Measurements from ENCODE around the gene COL23A1.

- TF ChIP-seq CTCF (IDR thresholded peaks at IDR 0.05; ENCODE audit: low read depth, low read length): no peak
- no peak for TF ChIP-seq EZH2phosphoT487 (IDR thresholded peaks at IDR 0.05; ENCODE audit: low read depth)
Measured at GRCh38 chr5:178533136-178533535, 57.1 kb downstream of the COL23A1 start.

Data from OCI-LY3 (cell line).